Mucosa of descending colon (tissue), 3 donors: ENCODE results near the gene ULK1. TPM values are rescaled to one million over a fixed set of nuclear protein-coding genes. Genes with fewer than 3 reads are reported as not detected.

ENCODE experiments used
- ATAC-seq: fragments of 200-7000 bp; cut with Tn5 transposase; one replicate; pipeline ENCODE4 v1.9.1; 2020; ENCODE audit warnings: mild to moderate bottlenecking, moderate library complexity
- DNase-seq, 3 donors: peaks; one replicate each; pipeline ENCODE4 v3.0.0-alpha.2; 2020
- H3K36me3 ChIP-seq: fragments of 200-600 bp; one replicate; pipeline ENCODE4 v1.8.0; 2021; ENCODE audit warnings: low read depth, mild to moderate bottlenecking
- H3K4me1 ChIP-seq: fragments of 200-600 bp; one replicate; pipeline ENCODE4 v1.8.0; 2021; ENCODE audit warnings: low read depth, mild to moderate bottlenecking
- H3K4me3 ChIP-seq: fragments of 200-600 bp; one replicate; pipeline ENCODE4 v1.8.0; 2021; ENCODE audit warnings: mild to moderate bottlenecking
- H3K9me3 ChIP-seq: fragments of 200-600 bp; one replicate; pipeline ENCODE4 v1.8.0; 2021; ENCODE audit warnings: mild to moderate bottlenecking
- CTCF ChIP-seq: fragments of 200-600 bp; IDR thresholded peaks from one replicate; pipeline ENCODE4 v1.8.0; 2022; ENCODE audit warnings: antibody characterized with exemption, mild to moderate bottlenecking
- intact Hi-C, 2 donors: fragments of 100-400 bp; cut with DNase I in 1 of 2; cut with micrococcal nuclease in 1 of 2; formaldehyde crosslinking; loops; one replicate each; pipeline versions ENCODE4 v1.11.0 to v1.11.1; 2022; cut with DNase I, micrococcal nuclease
- total RNA-seq, 3 donors: library from RNA; stranded (reverse); fragmentation: NEBNext Ultra II Directional in 2 of 3; extraction: Animal tissue kit (Norgen Biotek cat#: 25700) in 2 of 3; gene quantifications; one replicate each; pipeline versions ENCODE4 v1.2.1 to v1.2.4, GENCODE V29; 2021 to 2023
- donor health status: DM: no; HTN: no; CAD: no; lungs with moderate emphysema.
- donor health status: DM: no; HTN: no; CAD: no.
- donor health status: DM: no; HTN: yes; CAD: no.

The ULK1 gene
- total RNA-seq, 3 donors from 2014 or later = 20.0 to 60.4 (median 28.3) TPM

- Histone ChIP-seq H3K4me1 (peaks cover 9% of the 10 kb centered on the region), H3K9me3 (no peaks in the 10 kb centered on the region), H3K36me3 (no peaks in the 10 kb centered on the region), H3K4me3 (no peak overlapping the region)
- no peak for TF ChIP-seq CTCF
- ATAC-seq (no peak), DNase-seq (no peak)
- intact Hi-C loops = no loop called here
Observed at GRCh38 chr12:131857908-131858850, 36.2 kb upstream of the ULK1 start.

DNA sequence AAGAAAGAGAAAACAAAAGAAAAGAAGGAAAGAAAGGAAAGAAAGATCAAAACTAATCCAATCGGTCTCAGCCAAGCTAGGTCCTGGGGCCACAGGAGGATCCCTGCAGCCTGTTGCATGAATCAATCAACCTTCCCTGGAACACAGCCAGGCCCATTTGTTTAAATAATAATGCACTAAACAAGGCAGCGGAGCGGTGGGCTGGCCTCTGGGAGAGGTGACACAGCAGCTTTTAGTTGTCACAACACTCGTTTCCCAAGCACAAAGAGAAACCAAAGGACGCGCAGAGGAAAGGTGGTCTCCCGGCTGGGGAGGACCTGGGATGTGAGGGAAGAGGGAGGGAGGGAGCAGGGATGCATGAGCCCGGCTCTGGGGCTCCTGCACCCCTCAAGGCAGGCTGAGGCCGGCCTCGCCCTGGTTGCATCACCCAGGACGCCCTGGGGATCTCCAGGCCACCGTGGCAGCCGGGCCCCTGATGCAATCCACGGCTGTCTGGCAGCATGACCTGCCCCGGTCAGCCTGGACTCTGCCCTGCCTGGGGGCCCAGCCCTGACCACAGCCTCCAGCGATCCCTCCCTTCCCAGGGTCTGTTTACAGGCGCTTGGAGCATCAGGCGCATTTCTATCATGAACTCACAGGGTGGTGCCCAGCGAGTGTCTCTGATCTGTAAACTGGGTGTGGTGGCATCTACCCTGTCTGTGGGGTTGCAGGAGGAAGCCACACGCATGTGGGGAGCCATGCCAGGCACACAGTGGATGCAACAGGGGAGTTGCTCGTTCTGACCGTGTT is 33.8 kb upstream of the ULK1 start:
- ATAC-seq (peak; percentile 76), DNase-seq (peak in 2 of 3 donors; percentile 14 to 74)
- peaks cover 9% of the 10 kb centered on the region for H3K4me1 ChIP-seq
- TF ChIP-seq CTCF = no peak
- no peaks in the 10 kb centered on the region for H3K9me3 ChIP-seq
- no peak overlapping the region for H3K4me3 ChIP-seq
- H3K36me3 ChIP-seq = no peaks in the 10 kb centered on the region
- intact Hi-C loops = no loop called here

- Histone ChIP-seq H3K9me3 (no peaks in the 10 kb centered on the region), H3K36me3 (no peaks in the 10 kb centered on the region), H3K4me1 (peaks cover 9% of the 10 kb centered on the region), H3K4me3 (no peak overlapping the region)
- ATAC-seq (no peak), DNase-seq (no peak)
- intact Hi-C loops = no loop called here
- no peak for TF ChIP-seq CTCF
Observed at GRCh38 chr12:131861261-131862083, 33.0 kb upstream of the ULK1 start.

- Histone ChIP-seq H3K4me1 (peaks cover 9% of the 10 kb centered on the region), H3K36me3 (no peaks in the 10 kb centered on the region), H3K9me3 (no peaks in the 10 kb centered on the region), H3K4me3 (no peak overlapping the region)
- ATAC-seq (no peak), DNase-seq (no peak)
- no peak for TF ChIP-seq CTCF
- intact Hi-C loops = no loop called here
Observed at GRCh38 chr12:131862084-131862441, 32.4 kb upstream of the ULK1 start.

- intact Hi-C loops = no loop called here
- DNase-seq (no peak), ATAC-seq (no peak)
- H3K36me3 ChIP-seq = no peaks in the 10 kb centered on the region
- TF ChIP-seq CTCF = no peak
- H3K4me1 ChIP-seq = peaks cover 9% of the 10 kb centered on the region
- H3K4me3 ChIP-seq = no peak overlapping the region
- H3K9me3 ChIP-seq = no peaks in the 10 kb centered on the region
Observed at GRCh38 chr12:131862600-131862993, 31.8 kb upstream of the ULK1 start.
